Measurements from ENCODE around the gene STK39.

Gene STK39

DNA sequence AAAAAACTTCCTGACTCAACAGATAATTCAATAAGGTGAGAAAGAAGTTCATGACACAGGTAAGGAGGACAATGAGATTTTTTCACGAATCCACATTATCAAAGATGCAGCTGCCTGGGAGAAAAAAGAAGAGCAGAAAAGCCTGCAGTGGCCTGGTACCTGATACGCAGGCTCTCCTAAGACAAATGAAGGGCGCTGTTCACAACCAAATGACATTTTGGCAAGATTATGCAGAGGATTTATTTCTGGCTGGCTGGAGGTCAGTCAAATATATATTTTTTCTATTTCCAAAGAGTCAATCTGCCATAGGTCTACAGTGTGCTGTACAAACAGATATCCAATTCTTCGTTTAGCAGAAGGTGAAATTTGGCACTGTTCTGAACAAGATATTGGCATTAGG, 257.3 kb downstream of the STK39 start:
- DNase-seq (ENCODE audit: low read depth), result no peak

DNA sequence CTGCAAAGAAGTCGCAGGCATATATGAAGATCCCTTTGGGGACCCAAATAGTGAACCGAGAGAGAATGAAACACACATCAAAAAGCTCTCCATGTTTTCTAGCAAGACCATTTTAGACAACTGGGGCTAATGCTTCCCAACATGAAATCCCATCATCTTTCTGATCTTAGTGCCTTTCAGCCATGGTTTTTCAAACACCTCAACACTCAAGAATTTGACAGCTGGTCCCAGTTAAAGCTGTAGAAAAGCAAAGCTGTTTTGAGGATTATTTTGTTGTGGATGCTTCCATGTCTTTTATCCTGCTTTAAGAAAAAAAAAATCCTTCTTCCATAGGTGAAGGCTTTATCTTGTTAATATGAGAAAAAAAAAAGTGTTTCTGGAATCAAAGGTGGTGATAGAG, 259.1 kb downstream of the STK39 start:
- no peak for DNase-seq (ENCODE audit: low read depth)

DNA sequence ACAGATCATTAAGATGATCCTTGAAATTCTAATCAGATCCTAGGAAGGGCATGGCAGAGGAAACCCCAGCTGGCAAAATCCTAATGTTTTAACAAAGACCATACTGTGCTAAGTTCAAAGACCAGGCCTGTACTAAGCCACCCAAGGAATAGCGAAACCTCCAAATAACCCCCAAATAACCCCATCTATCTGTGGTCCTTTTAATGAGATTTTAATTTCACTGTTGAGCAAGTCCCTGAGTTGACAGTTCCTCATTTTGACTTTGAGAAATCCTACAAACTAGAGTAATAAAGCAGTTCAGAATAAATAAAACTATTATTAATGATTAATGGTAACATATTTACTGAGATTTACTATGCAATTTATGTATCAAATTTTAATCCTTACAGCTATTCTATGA, 259.8 kb downstream of the STK39 start:
- DNase-seq (ENCODE audit: low read depth), result no peak

DNA sequence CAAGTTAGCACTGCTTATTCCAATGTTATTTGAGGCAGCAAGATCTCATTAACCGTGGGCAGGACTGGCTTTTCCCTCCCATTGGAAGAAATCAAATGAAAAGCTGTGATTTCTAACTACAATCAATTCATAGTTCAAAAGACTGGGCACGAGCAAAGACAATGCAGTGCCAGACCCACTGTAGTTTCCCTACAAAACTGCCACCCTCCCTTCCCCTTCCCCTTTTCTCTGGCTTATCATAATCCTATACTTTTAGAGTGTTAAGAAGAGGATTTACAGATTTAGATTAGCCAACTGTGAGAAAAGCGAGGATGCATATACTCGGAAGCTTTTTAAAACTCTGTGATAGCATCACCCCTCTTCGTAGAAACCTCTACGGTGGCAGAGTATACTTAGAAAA, 260.4 kb downstream of the STK39 start:
- no peak for DNase-seq (ENCODE audit: low read depth)

GRCh38 chr2:167986223-167986622, 261.2 kb downstream of the STK39 start:
- DNase-seq (ENCODE audit: low read depth), result no peak

DNA sequence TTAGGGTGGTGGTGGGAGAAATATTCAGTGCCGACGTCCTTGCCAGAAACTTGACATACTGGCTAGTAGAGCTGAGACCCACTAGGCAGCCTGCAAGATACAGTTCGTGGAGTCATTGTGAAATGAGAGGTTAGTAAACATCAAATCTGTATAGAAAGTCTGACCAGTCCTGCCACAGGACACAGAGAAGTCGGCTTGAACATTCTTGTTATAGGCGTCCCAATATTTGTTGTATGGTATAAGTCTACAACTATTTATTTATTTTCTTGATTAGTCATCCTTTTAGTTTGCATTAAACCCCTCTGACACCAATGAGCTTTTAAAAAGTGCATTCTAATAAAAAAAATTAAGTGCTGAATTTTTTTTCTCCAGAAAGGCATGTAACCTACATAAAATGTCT, 265.4 kb downstream of the STK39 start:
- DNase-seq (ENCODE audit: low read depth), result no peak

DNA sequence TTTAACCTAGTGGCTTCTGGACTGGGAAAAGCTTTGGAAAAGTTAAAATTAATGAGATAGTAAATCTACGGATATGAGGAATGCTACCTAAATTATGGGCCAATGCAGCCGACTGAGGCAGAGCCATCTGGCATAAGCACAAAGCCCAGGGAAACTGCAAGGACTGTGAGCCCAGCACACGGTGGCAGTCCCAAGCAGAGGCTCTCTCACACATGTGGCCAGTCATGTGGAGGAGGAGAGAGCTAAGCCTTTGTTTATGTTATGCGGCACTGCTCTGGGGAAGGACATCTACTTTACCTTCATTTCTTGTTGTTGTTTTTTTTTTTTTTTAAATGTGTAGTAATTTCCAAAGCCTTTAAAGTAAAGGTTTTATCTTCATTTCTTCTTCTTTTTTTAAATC, 267.0 kb downstream of the STK39 start:
- no peak for DNase-seq (ENCODE audit: low read depth)

DNA sequence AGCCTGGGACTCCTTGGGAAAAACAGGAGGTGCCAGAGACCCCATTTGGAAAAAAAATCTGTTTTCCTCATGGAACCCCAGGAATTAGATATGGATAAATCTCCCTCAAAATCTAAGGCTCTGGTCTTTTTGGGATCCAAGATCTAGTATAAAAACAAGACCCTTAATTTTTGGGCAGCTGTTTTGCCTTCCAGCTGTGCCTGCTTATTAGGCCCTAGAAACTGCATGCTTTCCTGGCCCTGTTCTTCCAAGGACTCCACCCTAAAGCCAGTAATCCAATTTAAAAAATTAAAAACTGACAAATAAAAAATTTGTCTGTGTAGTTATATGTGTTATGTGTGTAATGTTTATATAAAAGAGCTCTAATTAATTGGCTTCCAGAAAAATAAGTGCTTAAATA, 274.6 kb downstream of the STK39 start:
- no peak for DNase-seq (ENCODE audit: low read depth)

GRCh38 chr2:167972020-167972419, 275.4 kb downstream of the STK39 start:
- DNase-seq (ENCODE audit: low read depth), result no peak

- DNase-seq (ENCODE audit: low read depth), result no peak
Measured at GRCh38 chr2:167966937-167967913, 280.2 kb downstream of the STK39 start.

DNA sequence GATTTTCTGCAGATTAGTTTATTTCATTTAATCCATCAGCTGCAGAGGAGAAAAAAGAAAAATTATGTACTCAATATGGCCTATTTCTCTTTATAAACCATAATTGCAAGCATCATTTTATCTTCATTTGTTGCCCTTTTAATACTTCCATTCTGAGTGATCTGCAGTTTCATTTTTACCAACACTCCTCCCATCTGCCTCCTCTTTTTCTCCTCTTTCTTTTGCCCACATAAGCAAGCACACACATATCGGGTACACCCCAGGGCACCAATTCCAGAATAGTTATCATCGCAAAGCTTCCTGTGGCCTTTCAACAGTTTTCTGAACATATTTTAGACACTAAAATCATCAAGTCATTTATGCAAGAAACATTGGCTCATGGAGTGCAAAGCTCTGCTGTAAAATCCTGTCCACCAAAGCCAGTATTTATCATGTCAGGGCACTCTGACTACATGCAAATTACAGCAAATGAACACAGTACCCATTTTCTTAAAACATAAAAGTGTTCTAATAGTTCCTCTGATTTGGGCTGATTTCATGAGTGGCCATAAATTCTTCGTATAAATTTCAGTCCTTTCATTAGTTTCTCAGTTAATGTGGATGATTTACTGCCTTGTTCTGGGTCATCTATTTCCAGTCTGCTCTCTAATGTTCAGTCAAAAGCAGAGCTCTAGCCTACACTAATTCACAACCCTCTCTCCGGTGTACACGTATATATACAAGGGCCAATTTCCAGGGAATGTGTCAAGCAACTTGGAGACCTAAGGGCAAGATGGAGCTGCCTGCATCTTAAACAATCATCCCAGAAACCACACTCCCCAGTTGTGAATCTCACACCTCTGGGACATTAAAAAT, 281.3 kb downstream of the STK39 start:
- no peak for DNase-seq (ENCODE audit: low read depth)

- DNase-seq (ENCODE audit: low read depth), result no peak
Measured at GRCh38 chr2:167964650-167965413, 282.6 kb downstream of the STK39 start.

GRCh38 chr2:167963899-167964649, 283.3 kb downstream of the STK39 start:
- DNase-seq (ENCODE audit: low read depth), result no peak

- DNase-seq (ENCODE audit: low read depth), result no peak
Measured at GRCh38 chr2:167962436-167963226, 284.8 kb downstream of the STK39 start.

GRCh38 chr2:167961536-167962048, 285.8 kb downstream of the STK39 start:
- DNase-seq (ENCODE audit: low read depth), result no peak

DNA sequence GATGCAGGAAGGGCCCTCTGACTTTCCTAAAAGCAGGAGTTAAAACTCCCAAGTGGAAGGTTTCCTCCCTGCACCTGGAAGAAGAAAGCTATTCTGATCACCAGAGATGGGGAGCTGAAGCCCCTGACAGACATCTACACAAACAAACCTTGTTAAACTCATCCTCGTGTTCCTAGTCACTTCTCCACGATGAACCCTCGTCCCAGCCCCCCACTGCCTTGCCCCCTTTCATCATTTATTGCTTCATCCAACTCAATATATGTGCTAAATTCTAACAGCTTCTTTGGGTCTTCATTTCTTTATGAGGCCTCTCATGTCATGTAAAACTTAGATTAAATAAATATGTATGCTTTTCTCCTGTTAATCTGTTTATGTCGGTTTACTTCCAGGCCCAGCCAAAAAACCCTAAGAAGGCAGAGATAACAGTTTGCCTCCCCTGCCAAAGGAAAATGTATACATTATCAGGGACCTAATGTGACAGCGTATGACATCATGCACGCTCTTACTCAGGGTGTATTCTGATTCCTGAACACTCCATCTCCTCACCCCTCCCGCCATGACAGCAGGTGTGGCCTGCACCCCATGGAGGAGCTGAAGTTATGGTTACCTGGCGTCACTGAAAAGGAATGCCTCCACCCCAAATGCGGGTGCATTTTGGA, 287.2 kb downstream of the STK39 start:
- no peak for DNase-seq (ENCODE audit: low read depth)

GRCh38 chr2:167957662-167958061, 289.7 kb downstream of the STK39 start:
- no peak for DNase-seq (ENCODE audit: low read depth)

GRCh38 chr2:167955264-167955906, 292.0 kb downstream of the STK39 start:
- DNase-seq (ENCODE audit: low read depth), result no peak

DNA sequence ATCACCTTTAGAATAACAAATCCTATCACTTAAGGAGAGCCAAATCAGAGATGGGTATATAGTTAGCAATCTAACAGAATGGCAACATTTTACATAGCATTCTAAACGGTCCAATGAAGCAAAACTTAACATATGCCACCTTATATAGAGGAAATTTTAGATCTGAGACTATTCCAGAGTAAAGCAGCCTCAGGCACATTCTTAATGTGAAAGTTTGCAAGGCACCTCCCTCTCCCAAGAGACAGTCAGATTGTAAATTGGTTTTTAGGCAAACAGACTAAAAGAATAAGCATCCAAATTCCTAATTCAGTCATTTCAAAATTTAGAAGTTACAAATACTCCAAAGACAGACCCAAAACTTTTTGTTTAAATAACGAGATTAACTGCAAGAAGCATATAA, 292.9 kb downstream of the STK39 start:
- no peak for DNase-seq (ENCODE audit: low read depth)

All from HS-5 (cell line).